ENCODE results near the gene MAMDC4.
"Not testable (repeated sequence)": the region's sequence is repeated elsewhere in the genome, so short reads cannot be mapped to it uniquely, and the experiment has no call there.

Gene MAMDC4

GRCh38 chr9:136851941-136852663, at the start of gene MAMDC4:
Gene MAMDC4 (plus strand): TSS chr9:136852346. CDS start chr9:136852417, 71 bp downstream.
- DNase-seq: no peak

- DNase-seq: not testable (repeated sequence)
Observed at GRCh38 chr9:136803009-136803550, 49.1 kb upstream of the MAMDC4 start.

GRCh38 chr9:136803551-136804508, 48.3 kb upstream of the MAMDC4 start:
- no peak for DNase-seq

- DNase-seq: no peak
Observed at GRCh38 chr9:136804509-136805206, 47.5 kb upstream of the MAMDC4 start.

- DNase-seq: no peak
Observed at GRCh38 chr9:136805207-136805740, 46.9 kb upstream of the MAMDC4 start.

GRCh38 chr9:136806067-136806466, 46.1 kb upstream of the MAMDC4 start:
- DNase-seq: no peak

GRCh38 chr9:136806631-136807201, 45.4 kb upstream of the MAMDC4 start:
- DNase-seq: no peak

- peak; percentile 70 for DNase-seq
Observed at GRCh38 chr9:136807281-136808074, 44.7 kb upstream of the MAMDC4 start, which contains the start of gene RABL6. Gene RABL6 (plus strand): TSS chr9:136807948. CDS start chr9:136808197, 249 bp downstream.

GRCh38 chr9:136808075-136808805, 43.9 kb upstream of the MAMDC4 start:
- DNase-seq: no peak

GRCh38 chr9:136808806-136809158, 43.4 kb upstream of the MAMDC4 start:
- no peak for DNase-seq

- DNase-seq: no peak
Observed at GRCh38 chr9:136814725-136815421, 37.3 kb upstream of the MAMDC4 start.

GRCh38 chr9:136815422-136815782, 36.7 kb upstream of the MAMDC4 start:
- DNase-seq: no peak

- DNase-seq: no peak
Observed at GRCh38 chr9:136820971-136821825, 30.9 kb upstream of the MAMDC4 start.

- no peak for DNase-seq
Observed at GRCh38 chr9:136821826-136822544, 30.2 kb upstream of the MAMDC4 start.

GRCh38 chr9:136823136-136824046, 28.8 kb upstream of the MAMDC4 start:
- DNase-seq: no peak

- no peak for DNase-seq
Observed at GRCh38 chr9:136824496-136825225, 27.5 kb upstream of the MAMDC4 start.
